Prostate gland (tissue), 2 donors: Measurements from ENCODE around the gene WNK2. TPM values are rescaled to one million over a fixed set of nuclear protein-coding genes. Genes with fewer than 3 reads are reported as not detected.

Experiments
- DNase-seq: peaks from one replicate; pipeline ENCODE4 v3.0.0-alpha.2; 2019; ENCODE audit warnings: low spot score
- H3K27ac ChIP-seq, 2 donors: fragments of 200-600 bp; sonication (generic); 2 replicates each; pipeline ENCODE4 v1.5.1; 2017 to 2019
- H3K27me3 ChIP-seq: fragments of 200-600 bp; sonication (generic); replicated peaks from 2 replicates; pipeline ENCODE4 v1.5.1; 2019; ENCODE audit not compliant: insufficient read depth
- H3K36me3 ChIP-seq, 2 donors: fragments of 200-600 bp; sonication (generic); 1 replicate in 1 of 2; 2 replicates in 1 of 2; pipeline versions ENCODE4 v1.5.1 to v1.8.1; 2017 to 2019
- H3K4me1 ChIP-seq: fragments of 200-600 bp; sonication (generic); replicated peaks from 2 replicates; pipeline ENCODE4 v1.5.1; 2019
- H3K4me3 ChIP-seq, 2 donors: fragments of 200-600 bp; sonication (generic); 2 replicates each; pipeline ENCODE4 v1.5.1; 2017 to 2019
- H3K9me3 ChIP-seq: fragments of 200-600 bp; sonication (generic); 2 replicates; pipeline ENCODE4 v1.5.1; 2017
- CTCF ChIP-seq, 4 experiments: fragments of 200-600 bp in 2 of 4; fragments of 450-650 bp in 2 of 4; sonication (generic) in 2 of 4; IDR thresholded peaks; 1 replicate in 3 of 4; 2 replicates in 1 of 4; pipeline ENCODE4 v1.5.1; 2016 to 2019; ENCODE audit warnings: antibody characterized with exemption in 4 of 4, mild to moderate bottlenecking in 2 of 4, moderate library complexity in 2 of 4
- POLR2A ChIP-seq: fragments of 450-650 bp; IDR thresholded peaks from one replicate; pipeline ENCODE4 v1.6.1; 2016; ENCODE audit warnings: antibody characterized with exemption, mild to moderate bottlenecking
- POLR2AphosphoS5 ChIP-seq: sonication (generic); formaldehyde crosslinking; IDR thresholded peaks from one replicate; pipeline ENCODE4 v1.6.1; 2017; ENCODE audit warnings: antibody characterized with exemption
- WGBS: methylation state at CpG from one replicate; pipeline ENCODE4 v1.1.5; 2018; 5-methylcytosine and 5-hydroxymethylcytosine counted together
- intact Hi-C: fragments of 100-400 bp; cut with DNase I; formaldehyde crosslinking; loops from one replicate; pipeline ENCODE4 v1.14.2; 2022
- total RNA-seq, 2 donors: library from RNA; depleted of rRNA; stranded (reverse); fragments of >200 nt; gene quantifications; one replicate each; pipeline ENCODE4 v1.1.0, GENCODE V29; 2016

Gene WNK2
- total RNA-seq, 2 donors from 2014 or later = 77.9 to 136 TPM

GRCh38 chr9:93229636-93230035 lies 45.7 kb downstream of the WNK2 start:
- Histone ChIP-seq H3K4me1 (peaks cover 3% of the 10 kb centered on the region), H3K36me3 (no peaks in the 10 kb centered on the region), H3K27me3 (no peaks in the 10 kb centered on the region), H3K9me3 (no peaks in the 10 kb centered on the region), H3K27ac (no peak overlapping the region), H3K4me3 (no peak overlapping the region)
- no peak for DNase-seq
- 92% methylated on average over 14 of the region's 14 CpGs for WGBS
- TF ChIP-seq CTCF (IDR thresholded peaks at IDR 0.05) (no peak), POLR2AphosphoS5 (no peak), POLR2A (no peak)
- intact Hi-C loops = no loop called here

- no peaks in the 10 kb centered on the region for H3K4me1 ChIP-seq
- no peaks in the 10 kb centered on the region for H3K36me3 ChIP-seq
- intact Hi-C loops = no loop called here
- 88% methylated on average over 6 of the region's 6 CpGs for WGBS
- H3K4me3 ChIP-seq = no peak overlapping the region
- H3K9me3 ChIP-seq = no peaks in the 10 kb centered on the region
- TF ChIP-seq CTCF (IDR thresholded peaks at IDR 0.05) = no peak
- TF ChIP-seq POLR2AphosphoS5 = no peak
- TF ChIP-seq POLR2A = no peak
- H3K27ac ChIP-seq = no peak overlapping the region
- H3K27me3 ChIP-seq = no peaks in the 10 kb centered on the region
- no peak for DNase-seq
Measured at GRCh38 chr9:93230185-93230584, 46.2 kb downstream of the WNK2 start.

GRCh38 chr9:93230601-93231000 lies 46.7 kb downstream of the WNK2 start:
- 95% methylated on average over 15 of the region's 15 CpGs for WGBS

GRCh38 chr9:93231121-93231694 lies 47.3 kb downstream of the WNK2 start:
- H3K36me3 ChIP-seq = no peaks in the 10 kb centered on the region
- no peak overlapping the region for H3K4me3 ChIP-seq
- TF ChIP-seq CTCF (IDR thresholded peaks at IDR 0.05) (no peak), POLR2A (no peak), POLR2AphosphoS5 (no peak)
- peak; percentile 25 for DNase-seq
- H3K4me1 ChIP-seq = no peaks in the 10 kb centered on the region
- 49% methylated on average over 14 of the region's 16 CpGs for WGBS
- no peak overlapping the region for H3K27ac ChIP-seq
- H3K9me3 ChIP-seq = no peaks in the 10 kb centered on the region
- intact Hi-C loops = no loop called here
- no peaks in the 10 kb centered on the region for H3K27me3 ChIP-seq

More at GRCh38 chr9:93230601-93231000, 46.7 kb downstream of the WNK2 start:
- Histone ChIP-seq H3K9me3 (no peaks in the 10 kb centered on the region), H3K4me1 (no peaks in the 10 kb centered on the region), H3K4me3 (no peak overlapping the region), H3K27me3 (no peaks in the 10 kb centered on the region), H3K27ac (no peak overlapping the region), H3K36me3 (no peaks in the 10 kb centered on the region)
- TF ChIP-seq POLR2A = no peak
- no peak for TF ChIP-seq POLR2AphosphoS5
- no peak for TF ChIP-seq CTCF (IDR thresholded peaks at IDR 0.05)
- no peak for DNase-seq
- intact Hi-C loops = no loop called here

GRCh38 chr9:93231716-93232115 lies 47.8 kb downstream of the WNK2 start:
- intact Hi-C loops = no loop called here
- no peak overlapping the region for H3K27ac ChIP-seq
- H3K27me3 ChIP-seq = no peaks in the 10 kb centered on the region
- no peaks in the 10 kb centered on the region for H3K9me3 ChIP-seq
- 87% methylated on average over 5 of the region's 10 CpGs for WGBS
- DNase-seq = no peak
- TF ChIP-seq POLR2A = no peak
- TF ChIP-seq POLR2AphosphoS5 = no peak
- TF ChIP-seq CTCF (IDR thresholded peaks at IDR 0.05) = no peak
- no peaks in the 10 kb centered on the region for H3K4me1 ChIP-seq
- H3K36me3 ChIP-seq = no peaks in the 10 kb centered on the region
- no peak overlapping the region for H3K4me3 ChIP-seq
